Stimulated activated CD4-positive, alpha-beta T cell treated with anti-CD3 and anti-CD28 coated beads, Interleukin-4, amount 100 ng/mL, for 24 hours (primary cell): ENCODE data around the gene PTPRM.

Source experiments
- DNase-seq: peaks from one replicate; pipeline ENCODE4 v3.0.0-alpha.2; 2020

Gene PTPRM

DNA sequence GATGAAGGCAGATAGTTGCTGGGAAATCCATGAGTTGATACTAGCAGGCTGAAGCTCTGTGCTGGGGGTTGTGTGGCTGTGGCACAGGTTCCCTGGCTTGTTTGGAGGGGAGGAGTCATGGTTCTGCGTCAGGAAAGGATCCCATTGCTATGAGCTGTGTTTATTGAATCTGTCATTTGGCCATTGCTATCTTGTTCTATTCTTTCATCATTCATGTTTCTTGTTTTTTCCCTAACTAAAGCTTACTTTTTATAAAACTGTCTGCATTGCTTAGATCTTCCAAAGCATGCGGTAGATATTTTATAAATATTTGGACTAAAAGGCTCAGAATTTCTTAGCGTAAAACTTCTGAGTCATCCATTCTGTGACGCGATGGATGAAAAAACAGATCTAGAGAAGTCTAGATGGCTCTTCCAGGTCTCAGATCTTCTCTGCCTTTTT, 335.3 kb downstream of the PTPRM start:
- no peak for DNase-seq

DNA sequence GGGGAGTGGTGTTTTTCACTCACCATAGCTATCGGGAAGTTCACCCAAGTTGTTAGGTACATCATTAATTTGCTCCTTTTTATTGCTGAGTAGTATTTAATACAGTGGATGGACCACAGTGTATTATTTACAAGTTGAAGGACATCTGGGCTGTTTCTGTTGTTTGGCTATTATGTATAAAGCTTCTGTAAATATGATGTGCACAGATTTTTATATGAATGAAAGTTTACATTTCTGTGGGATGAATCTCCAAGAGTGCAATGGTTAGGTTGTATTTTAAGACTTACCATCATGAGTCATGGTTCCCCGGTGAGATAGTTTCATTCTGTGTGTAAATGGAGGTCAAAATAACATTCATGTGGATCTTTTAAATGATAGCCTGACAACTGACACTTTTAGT, 337.4 kb downstream of the PTPRM start:
- DNase-seq = no peak

DNA sequence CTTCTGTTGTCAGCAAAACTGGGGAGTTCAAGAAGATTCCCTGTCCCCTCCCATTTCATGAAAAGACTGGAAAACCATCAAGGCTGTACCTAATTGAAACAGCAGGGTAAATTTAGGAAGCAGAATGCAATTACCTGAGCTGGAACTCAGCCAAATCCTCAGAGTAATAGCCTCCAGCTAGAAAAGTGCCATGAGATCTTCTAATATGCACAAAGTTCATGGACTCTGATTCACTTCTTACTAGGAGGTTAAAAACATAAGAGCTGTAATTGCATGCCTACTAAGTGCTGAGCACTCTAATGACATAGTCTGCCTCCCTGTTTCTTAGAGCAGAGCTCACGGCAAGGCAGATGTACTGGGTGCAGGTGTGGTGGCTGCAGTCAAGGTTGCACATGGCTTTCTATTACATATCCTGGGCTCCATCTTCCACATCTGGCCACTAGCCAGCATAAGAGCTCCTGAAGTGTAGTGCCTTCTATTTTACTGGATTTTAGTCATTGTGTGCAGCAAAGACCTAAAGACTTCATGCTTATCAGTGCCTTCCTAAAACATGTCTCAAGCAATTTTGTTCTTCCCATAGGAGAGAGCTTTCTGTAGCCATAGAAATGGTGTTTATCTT, 341.7 kb downstream of the PTPRM start:
- DNase-seq = no peak

DNA sequence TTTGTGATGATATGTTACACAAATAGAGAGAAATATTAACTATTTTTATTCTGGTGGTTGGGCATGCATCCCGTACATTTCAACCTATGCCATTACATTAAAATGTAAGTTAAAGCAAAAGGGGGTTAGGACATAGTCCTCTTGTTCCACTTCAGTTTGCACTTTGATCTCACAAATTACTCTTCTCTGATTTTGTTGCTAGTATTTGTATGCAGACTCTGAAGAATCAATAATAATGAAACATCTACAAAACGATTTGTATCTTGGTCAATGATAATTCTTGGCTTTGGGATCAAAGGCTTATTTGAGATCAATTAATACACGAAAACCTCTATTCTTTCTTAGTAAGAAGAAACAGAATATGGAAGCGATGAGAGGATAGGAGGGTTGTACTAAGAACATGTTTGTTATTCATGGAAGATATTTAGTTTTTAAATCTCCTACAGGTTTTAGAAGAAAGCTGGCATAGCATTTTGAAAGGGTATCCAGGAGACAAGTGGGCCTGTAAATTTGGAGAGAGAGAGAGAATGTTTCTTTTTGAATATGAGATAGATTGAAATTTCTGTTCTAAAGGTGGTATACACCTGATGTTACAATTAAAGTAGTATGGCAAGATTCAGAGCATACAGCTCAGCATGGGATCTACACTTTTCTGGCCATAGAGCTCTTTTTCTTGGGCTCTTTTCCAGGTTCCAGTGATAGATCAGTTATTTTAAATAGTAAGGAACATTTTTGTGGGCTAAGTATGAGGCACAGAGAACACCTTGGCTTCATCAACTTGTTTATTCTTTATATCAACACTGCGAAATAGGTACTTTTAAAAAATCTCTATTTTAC, 347.9 kb downstream of the PTPRM start:
- DNase-seq = no peak

DNA sequence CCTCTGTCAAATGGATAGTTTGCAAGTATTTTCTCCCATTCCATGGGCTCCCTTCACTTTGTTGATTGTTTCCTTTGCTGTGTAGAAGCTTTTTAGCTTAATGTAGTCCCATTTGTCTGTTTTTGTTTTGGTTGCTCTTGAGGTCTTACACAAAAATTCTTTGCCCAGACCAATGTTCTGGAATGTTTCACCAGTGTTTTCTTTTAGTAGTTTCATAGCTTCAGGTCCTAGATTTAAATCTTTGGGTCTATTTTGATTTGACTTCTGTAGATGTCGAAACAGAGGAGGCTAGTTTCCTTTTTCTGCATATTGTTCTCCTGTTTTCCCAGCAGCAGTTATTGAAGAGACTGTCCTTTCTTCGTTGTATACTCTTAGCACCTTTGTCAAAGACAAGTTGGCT, 351.6 kb downstream of the PTPRM start:
- DNase-seq = no peak

DNA sequence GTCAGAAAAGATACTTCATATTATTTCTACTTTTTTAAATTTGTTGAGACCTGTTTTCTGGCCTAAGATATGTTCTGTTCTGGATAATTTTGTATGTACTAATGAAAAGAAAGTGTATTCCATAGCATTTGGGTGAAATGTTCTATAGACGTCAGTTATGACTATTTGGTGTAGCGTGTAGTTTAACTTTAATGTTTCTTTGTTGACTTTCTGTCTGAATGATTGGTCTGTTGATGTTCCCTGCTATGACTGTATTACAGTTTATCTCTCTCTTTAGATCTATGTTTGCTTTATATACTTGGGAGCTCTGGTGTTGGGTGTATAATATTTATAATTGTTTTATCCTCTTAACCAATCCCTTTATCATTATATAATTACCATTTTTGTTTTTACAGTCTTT, 352.4 kb downstream of the PTPRM start:
- no peak for DNase-seq

DNA sequence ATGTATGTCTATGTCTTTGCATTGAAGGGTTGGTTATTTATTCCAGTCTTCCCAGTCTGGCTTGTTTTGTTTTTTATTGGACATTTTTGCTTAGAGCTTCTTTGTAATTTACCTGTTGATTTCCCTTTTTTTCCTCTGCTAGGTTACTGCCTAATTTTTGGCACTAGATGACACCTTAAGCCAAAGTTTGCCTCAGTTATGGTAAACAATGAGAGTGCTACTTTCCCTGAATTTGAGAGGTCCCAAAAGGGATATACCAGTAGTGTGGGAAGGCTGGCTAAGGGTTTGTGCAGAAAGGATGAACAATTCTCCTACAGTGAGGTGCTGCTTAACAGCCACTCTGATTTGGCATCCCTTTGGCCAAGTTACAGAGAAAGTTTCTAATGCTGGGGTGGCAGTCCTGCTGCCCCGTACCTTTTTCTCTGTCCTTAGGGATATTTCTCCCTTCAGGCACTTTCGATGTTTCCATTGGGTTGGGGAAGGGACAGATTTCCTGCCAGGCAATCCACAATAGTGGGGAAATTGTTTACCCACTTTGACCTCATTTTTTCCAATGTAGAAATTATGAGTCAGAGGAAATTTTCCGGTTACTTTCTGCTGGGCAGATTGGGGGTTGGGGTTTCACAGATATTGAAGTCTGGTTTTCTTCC, 354.9 kb downstream of the PTPRM start:
- no peak for DNase-seq

DNA sequence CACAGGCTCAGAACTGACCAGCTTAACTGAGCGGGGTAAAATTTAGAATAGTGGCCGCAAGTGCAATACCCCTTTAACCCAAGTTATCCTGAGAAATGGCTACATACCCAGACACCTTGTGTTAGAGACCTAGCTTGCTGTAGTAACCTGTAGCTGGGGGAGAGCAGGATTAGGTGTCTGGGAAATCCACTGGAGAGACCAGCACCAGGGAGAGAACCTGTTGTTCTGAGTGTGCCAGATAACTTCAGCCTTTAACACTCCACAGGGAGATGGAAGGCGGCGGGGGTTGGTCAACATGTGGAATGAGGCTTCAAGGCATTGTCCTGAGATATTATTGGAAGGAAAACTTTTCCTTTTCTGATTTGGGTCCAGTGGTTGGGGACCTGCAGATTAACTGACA, 356.0 kb downstream of the PTPRM start:
- DNase-seq = no peak

DNA sequence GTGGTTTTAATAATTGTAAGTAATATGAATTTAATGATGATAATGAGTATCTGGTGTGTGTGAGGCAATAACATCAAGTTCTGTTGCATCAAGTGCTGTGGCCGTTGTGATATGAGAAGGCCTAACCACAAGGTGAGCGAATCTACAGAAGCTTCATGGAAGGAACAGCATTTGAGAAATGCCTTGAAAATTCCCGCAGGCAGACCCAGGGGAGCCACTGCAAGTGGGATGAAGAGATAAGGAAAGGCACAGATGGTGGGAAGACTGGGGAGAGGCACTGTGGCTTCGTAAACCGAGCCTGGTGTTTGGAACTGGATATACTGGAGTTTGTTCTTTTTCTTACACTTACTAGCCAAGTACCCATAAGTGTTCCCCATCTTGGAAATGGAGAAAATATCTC, 357.5 kb downstream of the PTPRM start:
- DNase-seq = no peak

DNA sequence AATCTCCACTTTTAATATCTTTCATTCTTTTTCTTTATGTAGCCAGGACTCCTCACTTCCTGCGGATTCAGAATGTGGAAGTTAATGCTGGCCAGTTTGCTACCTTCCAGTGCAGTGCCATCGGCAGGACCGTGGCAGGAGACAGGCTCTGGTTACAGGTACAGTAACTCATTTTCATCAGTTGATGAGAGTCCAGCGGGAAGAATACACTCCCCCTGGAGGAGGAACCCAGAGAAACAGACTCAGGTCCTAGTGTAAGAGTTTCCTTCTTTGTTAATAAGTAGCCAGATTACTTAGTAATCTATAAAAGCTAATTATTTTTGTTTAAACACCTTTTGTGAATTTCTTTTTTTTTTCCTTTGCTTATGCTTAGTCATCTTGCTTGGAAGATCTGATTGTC, 359.4 kb downstream of the PTPRM start:
- DNase-seq = no peak

DNA sequence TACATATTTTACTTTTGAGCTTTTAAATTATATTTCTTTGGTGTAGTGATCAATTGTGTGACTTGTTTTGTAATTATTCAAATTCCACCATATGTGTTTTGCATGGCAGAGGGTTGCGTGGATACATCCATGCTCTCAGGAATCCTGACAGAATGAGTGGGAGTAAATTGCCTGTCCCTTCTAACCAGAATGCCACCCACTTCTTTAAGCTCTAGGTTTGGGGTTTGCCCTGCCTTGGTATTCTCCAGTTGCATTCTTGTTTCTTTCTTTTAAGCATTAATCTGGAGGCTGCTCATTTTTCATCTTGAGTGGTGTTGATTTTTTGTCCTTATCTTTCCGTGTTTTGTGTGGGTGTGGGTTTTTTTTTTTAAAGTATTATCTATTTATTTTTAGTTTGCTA, 360.0 kb downstream of the PTPRM start:
- no peak for DNase-seq

DNA sequence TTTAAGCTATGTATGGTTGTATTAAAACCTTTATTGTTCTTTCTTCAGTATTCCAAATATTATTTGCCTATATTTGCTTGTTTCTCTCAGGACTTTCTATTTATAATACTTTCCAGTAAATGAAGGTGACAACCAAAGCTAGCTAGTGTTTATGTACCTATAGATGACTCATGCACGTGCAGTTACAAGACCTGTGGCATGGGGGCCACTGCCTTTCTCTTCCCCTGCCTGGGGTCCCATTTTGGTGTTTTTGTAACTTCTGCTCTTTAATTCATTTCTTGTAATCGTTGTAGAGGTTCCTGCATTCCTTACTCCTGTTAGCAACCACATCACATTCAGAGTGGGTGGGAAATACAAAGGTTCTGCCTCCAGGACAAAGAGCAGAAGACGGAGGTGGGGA, 364.6 kb downstream of the PTPRM start:
- no peak for DNase-seq

DNA sequence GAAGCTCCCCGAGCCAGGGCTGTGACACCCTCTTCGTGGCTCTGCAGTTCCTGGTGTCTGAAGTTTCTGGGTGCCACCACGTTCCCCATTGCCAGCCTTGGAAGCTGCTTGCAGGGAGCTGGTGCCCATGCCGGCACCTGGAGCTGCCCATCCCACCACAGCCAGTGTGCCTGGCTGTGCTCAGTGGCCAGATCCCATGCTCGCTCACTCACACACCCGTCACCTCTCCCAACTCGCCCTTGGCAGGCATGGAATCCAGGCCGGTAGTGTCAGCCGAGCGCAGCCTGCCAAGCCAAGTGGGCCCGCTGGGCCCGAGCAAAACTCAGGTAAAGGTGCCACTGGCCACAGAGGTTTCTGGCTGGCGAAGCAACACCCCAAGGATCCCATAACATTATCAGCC, 370.2 kb downstream of the PTPRM start:
- no peak for DNase-seq

DNA sequence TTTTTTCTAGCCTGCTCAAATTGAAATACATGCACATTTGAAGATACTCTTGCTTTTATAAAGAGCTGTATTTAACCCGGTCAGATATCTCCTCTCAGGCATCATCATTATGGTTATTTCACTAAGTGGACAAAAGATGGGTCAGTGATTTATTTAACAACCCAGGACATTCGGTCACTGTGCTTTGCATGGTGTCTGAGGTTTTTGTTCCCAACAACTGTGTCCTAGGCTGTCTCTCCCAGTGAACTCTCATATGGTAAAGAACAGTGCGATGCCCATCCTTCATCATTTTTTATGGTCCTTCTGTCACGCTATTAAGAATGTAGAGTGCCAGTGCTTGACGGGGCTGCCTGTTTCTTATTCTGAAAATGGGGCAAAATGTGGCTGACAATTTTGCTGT, 372.4 kb downstream of the PTPRM start:
- no peak for DNase-seq

DNA sequence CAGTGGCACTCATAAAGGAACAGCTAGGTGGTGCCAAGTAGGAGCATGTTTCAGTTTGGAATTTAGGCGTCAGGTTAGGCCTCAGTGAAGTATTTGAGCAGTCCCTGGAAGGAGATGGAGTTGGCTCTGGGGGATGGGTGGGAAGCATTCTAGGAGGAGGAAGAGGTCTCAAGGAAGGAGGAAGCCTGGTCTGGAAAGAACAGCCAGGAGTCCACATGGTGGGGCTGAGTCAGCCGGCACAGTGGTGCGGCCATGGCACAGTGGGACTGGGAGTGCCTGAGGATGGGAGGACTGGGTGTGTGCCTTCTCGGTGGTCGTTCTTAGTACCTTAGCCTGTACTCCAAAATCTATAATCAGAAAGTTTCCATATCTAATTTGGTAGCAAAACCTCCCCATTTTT, 373.3 kb downstream of the PTPRM start:
- DNase-seq = no peak

DNA sequence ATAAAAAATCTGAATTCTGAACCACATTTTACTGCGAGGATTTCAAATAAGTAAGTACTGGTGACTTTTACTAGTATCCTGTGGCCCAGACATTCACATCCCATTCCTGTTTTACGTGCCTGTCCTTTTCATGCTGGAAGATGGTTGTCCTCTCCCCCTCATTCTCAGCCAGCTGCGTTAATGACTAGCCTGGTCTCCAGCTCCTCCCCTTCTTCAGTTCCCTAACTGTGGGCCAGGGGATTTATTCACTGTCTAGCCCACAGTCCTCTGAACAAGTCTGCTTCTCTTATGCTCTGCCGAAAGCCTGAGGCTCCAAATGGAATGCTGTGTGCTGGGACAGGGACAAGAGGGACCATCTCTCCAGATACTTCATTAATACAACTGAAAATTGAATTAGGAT, 373.9 kb downstream of the PTPRM start:
- DNase-seq = no peak

DNA sequence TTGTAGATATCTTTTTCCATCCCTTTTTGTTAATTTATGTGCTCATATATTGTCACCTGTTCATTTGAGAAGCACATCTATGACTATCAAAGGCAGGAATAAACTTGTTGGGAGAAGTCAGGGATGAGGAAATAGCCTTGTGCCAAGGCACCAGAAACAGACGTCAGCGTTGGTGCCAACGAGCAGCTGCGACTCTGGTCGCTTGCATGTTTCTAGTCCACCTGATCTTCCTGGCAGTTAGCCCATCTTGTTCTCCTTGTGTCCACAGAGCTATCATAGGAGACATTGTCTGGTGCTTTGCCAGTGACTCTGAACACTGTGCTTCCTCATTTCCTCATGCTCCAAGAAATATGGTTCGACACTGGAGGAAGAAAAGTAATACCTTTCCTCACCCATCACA, 374.4 kb downstream of the PTPRM start:
- no peak for DNase-seq

DNA sequence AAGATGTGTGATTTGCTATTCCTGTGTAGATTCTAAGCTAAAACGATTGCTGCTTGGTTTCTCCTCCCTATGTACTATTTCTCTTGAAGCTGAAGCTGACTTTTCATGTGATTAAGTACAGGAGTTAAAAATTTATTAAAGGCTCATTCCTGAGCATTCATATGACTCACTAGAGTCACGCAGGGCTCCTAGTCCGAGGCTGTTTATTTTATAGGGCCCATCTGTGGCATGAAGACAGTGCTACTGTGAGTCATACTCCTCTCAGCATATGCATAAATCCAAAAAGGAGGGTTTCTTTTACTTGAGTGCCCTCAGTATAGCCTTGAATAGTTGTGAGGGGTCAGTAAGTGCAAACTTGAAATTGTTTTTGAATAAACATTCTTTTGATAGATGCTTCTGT, 378.8 kb downstream of the PTPRM start:
- DNase-seq = no peak

DNA sequence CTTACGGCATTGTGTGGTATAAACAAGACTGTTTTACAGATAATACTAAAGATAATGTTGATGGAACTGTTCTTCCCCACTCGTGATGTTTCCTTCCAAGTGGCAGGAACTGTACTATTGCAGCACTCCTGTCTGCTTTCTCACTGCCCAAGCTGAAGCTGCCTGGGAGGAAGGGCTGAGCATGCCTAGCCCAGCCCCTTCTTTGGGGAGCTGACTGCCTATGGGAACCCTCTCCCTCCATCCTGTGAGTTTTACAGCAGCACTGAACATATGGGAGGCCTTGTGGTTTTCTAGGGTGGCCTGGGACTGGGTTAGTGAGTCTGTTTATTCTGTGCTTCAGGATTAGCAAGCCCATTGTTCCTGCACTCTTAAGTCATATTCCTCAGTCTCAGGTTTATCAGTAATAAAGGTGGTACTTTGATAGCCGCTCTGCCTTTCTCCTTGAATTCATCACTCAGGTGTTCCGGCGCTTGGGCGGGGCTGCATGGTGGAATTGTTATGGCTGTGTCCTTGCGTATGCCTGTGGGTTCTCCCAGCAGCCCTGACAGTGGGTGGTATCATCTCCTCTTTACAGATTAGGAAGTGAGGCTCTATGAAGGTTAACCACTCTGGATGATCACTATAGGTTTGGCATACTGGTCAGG, 379.7 kb downstream of the PTPRM start:
- peak; percentile 21 for DNase-seq

DNA sequence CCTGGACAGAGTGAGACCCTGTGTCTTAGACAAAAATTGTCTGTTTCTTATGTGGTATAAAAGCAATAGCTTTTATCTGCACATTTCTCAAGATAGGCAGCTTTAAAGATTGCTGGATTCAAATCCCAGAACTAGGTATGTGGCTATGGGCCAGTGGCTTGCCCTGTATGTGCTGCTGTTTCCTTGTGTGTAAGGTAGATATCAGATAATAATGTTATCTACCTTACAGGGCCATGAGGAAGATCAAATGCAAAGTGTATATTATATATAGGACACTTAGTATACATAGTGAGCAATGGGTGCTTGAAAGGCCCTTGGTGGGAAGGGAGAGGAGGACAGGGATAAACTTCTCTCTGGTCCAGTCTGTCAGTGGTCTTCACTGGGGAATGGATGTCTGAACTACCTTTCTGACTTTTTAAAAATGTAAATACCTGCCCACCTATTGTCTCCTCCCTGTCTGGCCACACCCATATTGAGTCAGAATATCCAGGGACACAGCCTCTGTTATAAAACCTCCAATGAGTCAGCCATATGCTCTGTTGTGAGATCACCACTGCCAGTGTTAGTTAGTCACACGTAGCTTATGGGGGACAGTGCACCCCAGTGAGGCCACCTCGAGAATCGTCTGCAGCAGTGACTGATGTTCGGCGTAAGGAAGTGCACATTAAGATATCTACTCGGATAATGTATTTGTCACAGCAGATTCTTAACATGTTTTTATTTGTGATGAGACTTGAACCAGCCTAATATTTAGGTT, 383.4 kb downstream of the PTPRM start:
- DNase-seq = peak; percentile 30

DNA sequence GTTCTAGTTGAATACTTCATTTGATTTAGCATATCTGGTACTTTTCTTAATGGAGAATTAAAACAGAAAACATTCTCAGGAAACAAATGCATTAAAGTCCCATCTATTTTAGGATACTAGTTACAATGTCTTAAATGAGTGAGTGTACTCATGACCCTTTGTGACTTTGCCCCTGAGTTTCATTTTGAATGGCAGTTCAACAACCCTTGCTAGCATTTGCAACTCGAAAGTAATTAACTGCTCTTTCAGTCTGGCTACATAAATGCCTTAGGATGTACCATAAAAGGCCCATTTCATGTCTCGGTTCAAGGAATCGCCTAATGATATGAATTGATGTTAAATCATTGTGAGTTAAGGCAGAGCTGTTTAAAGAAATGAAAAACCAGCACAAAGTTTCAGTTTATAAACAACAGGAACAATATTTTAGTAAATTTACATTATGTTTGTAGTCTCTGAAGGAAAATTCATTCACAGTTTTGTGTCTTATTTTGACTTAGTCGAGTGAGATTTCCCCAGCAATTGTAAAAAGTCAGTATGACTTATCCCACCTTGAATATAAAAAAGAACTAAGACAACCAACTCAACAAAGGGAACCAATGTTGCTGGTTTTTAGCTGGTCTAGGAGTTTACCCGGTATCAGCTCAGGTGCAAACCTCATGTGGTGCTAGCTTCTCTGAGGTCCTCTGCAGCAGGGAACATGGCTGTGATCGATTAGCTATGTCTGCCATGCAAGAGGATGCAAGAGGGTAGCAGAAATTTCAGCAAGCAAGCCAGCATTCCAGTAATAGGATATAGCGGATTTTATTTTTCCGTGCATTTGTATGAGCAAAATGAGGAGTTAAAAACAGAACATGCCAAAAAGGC, 386.2 kb downstream of the PTPRM start:
- DNase-seq = no peak

DNA sequence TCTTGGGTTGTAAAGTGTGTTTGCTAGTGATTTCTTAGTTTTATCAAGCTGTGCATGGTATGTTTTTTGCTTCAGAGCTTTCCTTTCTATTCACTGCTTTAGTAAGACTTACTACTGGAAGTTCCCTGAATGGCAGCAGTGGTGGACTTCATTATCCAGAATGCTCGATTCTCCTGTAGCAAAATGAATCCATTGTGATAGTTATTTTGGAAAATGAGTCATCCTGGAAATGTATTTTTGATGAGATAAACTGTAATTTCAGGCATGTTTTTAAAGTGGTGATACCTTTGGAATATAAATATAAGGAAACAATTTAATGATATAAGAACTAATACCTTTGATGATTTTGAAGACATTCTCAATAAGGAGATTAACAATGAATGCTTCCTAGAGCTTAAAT, 387.1 kb downstream of the PTPRM start:
- no peak for DNase-seq
